Right cardiac atrium (tissue), 5 donors: Measurements from ENCODE around the gene TEKTIP1. TPM values are rescaled to one million over a fixed set of nuclear protein-coding genes. Genes with fewer than 3 reads are reported as not detected.
"Not testable (repeated sequence)": the region's sequence is repeated elsewhere in the genome, so short reads cannot be mapped to it uniquely, and the experiment has no call there.

Experiments used
- ATAC-seq, 2 donors: fragments of 200-7000 bp; cut with Tn5 transposase; one replicate each; pipeline versions ENCODE4 v1.8.0 to v1.9.1; 2020; ENCODE audit warnings: moderate library complexity in 2 of 2, mild to moderate bottlenecking in 1 of 2
- DNase-seq, 3 donors: peaks; one replicate each; pipeline ENCODE4 v3.0.0-alpha.2; 2020
- H3K27ac ChIP-seq: one replicate; pipeline ENCODE4 v1.5.1; 2013; ENCODE audit warnings: mild to moderate bottlenecking, low read length, control low read depth, moderate library complexity
- H3K27me3 ChIP-seq: one replicate; pipeline ENCODE4 v1.6.1; 2013; ENCODE audit not compliant: control insufficient read depth, insufficient read depth
- H3K4me1 ChIP-seq: one replicate; pipeline ENCODE4 v1.6.1; 2013; ENCODE audit warnings: low read length; ENCODE audit not compliant: control insufficient read depth, insufficient read depth
- H3K4me3 ChIP-seq: one replicate; pipeline ENCODE4 v1.5.1; 2013; ENCODE audit warnings: low read length, control low read depth
- H3K9me3 ChIP-seq: one replicate; pipeline ENCODE4 v1.6.1; 2013; ENCODE audit warnings: low read length; ENCODE audit not compliant: control insufficient read depth
- WGBS: extraction: QIAGEN DNeasy Blood & Tissue Kit; methylation state at CpG from one replicate; pipeline ENCODE4 v1.1.7; 2013; 5-methylcytosine and 5-hydroxymethylcytosine counted together
- intact Hi-C, 4 donors: fragments of 100-400 bp; cut with DNase I; formaldehyde crosslinking; loops; one replicate each; pipeline versions ENCODE4 v1.11.0 to v1.14.0; 2022 to 2023
- polyA plus RNA-seq: library from polyadenylated mRNA; stranded (reverse); fragments of 200-250 nt; gene quantifications from one replicate; pipeline ENCODE4 v1.2.3, GENCODE V29; 2013
- total RNA-seq, 4 donors: library from RNA; stranded (reverse); fragmentation: NEBNext Ultra II Directional; extraction: Animal tissue kit (Norgen Biotek cat#: 25700); gene quantifications; one replicate each; pipeline ENCODE4 v1.2.1, GENCODE V29; 2021
- donor health status: healthy with polysubstance abuse.
- donor health status: DM: no; HTN: yes; CAD: no.
- donor health status: DM: no; HTN: no; CAD: no.
- donor health status: DM: no; HTN: yes; CAD: no; lungs with severe emphysema.
- donor health status: DM: yes; HTN: yes; CAD: no.

The TEKTIP1 gene
- total and polyA plus RNA-seq, 5 donors = 0.20 to 1.2 (median 0.97) TPM; not detected in 2

DNA sequence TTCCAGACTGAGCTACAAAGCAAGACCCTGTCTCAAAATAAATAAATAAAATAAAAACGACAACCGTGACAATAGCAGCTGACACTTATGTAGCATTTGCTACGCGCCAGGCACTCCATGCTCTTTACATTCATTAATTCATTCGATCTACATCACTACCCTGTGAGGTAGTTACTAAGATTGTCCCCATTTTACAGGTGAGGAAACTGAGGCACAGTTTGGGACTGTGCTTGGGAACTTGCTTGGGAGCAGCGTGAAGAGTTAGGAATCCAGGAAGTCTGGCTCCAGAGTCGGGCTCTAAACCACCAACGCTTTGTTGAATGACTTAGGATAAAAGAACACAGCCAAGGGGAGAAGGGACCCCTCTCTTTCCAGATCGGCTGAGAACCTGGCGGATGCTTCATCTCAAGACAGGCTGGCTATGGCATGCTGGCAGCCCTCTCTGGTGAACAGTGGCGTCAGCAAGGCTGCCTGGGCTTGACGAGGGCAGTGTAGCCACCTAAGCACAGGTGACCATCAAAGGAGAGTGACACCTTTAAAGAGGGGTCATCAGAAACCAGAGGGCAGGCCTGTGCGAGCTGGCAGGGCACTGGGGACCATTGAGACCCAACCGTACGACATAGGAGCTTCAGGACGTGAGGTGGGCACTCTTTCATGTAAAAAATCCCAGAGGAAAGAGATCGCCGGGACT, 39.1 kb upstream of the TEKTIP1 start:
- intact Hi-C loops = no loop called here
- 24% methylated on average over 18 of the region's 18 CpGs for WGBS
- Histone ChIP-seq H3K9me3 (no peaks in the 10 kb centered on the region), H3K4me3 (peak overlapping the region; percentile 47), H3K4me1 (peaks cover 2% of the 10 kb centered on the region), H3K27ac (peak overlapping the region; percentile 22), H3K27me3 (no peaks in the 10 kb centered on the region)
- DNase-seq (no peak), ATAC-seq (peak in 1 of 2 donors; percentile 18)

DNA sequence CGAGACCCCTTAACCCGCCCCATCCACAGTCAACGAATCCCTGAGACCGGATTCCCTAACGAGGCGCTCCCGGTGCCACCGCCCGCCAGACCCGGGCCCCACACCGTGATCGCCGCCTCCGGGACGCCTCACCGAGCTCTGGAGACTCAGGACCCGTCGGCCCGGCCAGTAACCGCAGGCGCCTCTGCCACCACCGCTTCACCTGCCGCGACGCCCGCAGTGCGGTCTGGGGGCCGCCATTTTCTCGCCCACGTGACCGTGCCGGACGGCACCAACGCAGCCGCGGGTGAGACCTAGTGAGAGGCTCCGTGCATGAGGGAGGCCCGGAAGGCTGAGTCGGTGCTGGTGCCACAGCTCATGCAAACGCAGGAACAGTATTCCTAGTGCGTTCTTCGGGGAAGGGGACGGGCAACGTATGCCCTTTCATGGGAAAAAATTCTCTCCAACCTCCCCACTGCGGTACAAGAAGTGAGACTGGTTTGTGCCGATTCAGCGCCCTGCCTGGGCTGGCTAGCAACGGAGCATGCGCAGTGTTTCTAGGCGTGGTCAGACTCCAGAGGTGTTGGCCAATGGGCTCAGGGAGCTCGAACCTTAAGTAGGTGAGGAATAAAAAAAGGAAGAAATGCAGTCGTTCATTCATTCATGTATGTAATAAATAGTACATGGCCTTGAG, 38.4 kb upstream of the TEKTIP1 start, which contains the start of gene DOHH:
DOHH (minus strand) TSS at position 246 of the 673 bp plus-strand sequence. CDS start 3,860 bp downstream, outside the sequence.
- Histone ChIP-seq H3K9me3 (no peaks in the 10 kb centered on the region), H3K27me3 (no peaks in the 10 kb centered on the region), H3K4me3 (peak within 1 kb of the TSS; percentile 47), H3K4me1 (peaks cover 2% of the 10 kb centered on the region), H3K27ac (peak within 1 kb of the TSS; percentile 93)
- under 1% methylated on average over 52 of the region's 52 CpGs for WGBS
- DNase-seq = peak; percentile 94 to 98 (median 98)
- peak; percentile 93 to 94 for ATAC-seq
- intact Hi-C loops = no loop called here

DNA sequence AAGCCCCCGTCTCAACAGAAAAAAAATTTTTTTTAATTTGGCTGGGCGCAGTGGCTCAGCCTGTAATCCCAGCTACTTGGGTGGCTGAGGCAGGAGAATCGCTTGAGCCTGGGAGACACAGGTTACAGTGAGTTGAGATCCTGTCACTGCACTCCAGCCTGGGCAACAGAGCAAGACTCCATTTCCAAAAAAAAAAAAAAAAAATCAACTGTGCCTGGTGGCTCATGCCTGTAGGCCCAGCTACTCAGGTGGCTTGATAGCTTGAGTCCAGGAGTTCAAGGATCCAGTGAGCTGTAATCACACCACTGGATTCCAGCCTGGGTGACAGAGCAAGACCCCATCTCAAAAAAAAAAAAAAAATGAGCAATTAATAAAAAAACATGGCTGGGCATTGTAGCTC, 37.2 kb upstream of the TEKTIP1 start:
- Histone ChIP-seq H3K27ac (no peak overlapping the region), H3K4me1 (peaks cover 2% of the 10 kb centered on the region), H3K9me3 (no peaks in the 10 kb centered on the region), H3K4me3 (no peak overlapping the region), H3K27me3 (no peaks in the 10 kb centered on the region)
- DNase-seq = no peak
- intact Hi-C loops = no loop called here
- no peak for ATAC-seq
- 92% methylated on average over 3 of the region's 3 CpGs for WGBS

DNA sequence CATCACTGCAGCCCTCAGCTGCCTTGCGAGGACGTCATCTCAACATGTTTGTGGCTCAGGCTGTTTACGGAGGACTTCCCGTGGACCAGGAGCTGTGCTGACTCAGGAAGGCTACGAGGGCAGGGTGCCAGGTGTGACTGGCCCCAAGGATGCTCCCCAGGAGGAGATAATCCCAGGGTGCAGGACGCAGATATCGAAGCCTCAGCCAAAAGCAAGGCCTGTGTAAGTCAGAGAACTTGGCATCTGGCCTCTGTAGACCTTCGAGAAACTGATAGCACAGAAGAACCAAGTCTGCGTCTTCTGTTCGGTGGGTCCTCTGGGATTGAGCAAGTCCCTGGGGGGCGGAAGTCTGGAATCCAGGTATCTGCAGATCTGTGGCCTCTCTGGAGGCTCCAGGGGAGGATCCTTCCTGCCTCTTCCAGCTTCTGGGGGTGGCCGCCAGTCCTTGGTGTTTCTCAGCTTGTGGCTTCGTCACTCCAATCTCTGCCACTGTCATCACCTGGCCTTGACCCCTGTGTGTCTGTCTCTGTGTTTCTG, 35.9 kb upstream of the TEKTIP1 start:
- peaks cover 2% of the 10 kb centered on the region for H3K4me1 ChIP-seq
- no peak for DNase-seq
- no peak overlapping the region for H3K27ac ChIP-seq
- no peaks in the 10 kb centered on the region for H3K27me3 ChIP-seq
- H3K4me3 ChIP-seq = no peak overlapping the region
- WGBS = 69% methylated on average over 13 of the region's 13 CpGs
- intact Hi-C loops = no loop called here
- ATAC-seq = no peak
- no peaks in the 10 kb centered on the region for H3K9me3 ChIP-seq

DNA sequence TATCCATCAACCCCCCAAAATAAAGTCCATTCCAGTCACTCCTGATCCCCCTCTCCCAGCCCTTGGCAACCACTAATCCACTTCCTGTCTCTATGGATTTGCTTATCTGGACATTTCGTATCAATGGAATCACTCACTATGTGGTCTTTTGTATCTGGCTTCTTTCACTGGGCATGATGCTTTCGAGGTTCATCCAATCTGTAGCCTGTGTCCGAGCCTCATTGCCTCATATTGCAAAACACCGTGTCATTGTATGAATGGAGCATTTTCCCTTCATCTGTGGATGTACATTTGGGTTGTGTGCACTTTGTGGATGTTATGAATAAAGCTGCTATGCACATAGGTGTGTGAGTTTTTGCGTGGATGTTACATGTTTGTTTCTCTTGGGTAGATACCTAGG, 34.2 kb upstream of the TEKTIP1 start:
- ATAC-seq (no peak), DNase-seq (no peak)
- intact Hi-C loops = no loop called here
- Histone ChIP-seq H3K4me3 (no peak overlapping the region), H3K4me1 (peaks cover 1% of the 10 kb centered on the region), H3K9me3 (no peaks in the 10 kb centered on the region), H3K27ac (no peak overlapping the region), H3K27me3 (no peaks in the 10 kb centered on the region)
- WGBS = 71% methylated on average over 5 of the region's 5 CpGs

DNA sequence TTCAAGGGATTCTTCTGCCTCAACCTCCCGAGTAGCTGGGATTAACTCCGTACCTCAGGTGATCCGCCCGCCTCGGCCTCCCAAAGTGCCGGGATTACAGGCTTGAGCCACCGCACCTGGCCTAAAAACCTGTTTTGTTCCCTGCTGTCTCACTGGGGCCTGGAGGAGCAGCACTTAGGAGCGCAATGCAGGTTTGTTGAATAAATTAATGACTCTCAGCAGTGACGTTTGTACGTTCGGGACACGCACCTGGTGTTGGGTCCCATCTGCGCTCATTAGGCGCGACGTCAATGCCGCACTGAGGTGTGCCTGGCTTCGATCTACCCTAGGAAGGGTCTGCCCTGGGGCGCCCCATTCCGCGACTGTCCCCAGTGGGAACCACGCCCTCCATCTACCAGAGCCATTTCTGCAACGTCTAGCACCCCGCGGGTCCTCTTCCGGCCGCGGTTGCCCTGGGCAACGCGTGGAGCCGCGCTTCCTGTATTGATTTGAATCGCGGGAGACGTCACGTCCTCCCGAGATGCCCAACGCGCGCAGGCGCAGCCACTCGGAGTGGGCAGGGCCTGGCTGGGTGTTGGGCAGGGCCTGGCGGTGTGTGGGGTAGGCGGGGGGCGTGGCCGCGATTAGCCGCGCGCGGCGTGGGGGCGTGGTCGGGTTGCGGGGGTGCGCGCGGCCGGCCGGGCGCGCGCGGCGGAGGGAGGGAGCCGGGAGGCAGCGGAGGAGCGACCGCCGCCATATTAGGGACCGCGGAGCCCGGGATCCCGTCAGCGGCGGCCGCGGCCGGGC, 33.2 kb upstream of the TEKTIP1 start, which contains the start of gene FZR1:
FZR1 (plus strand) TSS at position 714 of the 786 bp plus-strand sequence. CDS start 16,679 bp downstream, outside the sequence.
- H3K4me1 ChIP-seq = no peaks in the 10 kb centered on the region
- H3K9me3 ChIP-seq = no peaks in the 10 kb centered on the region
- peak within 1 kb of the TSS; percentile 98 for H3K4me3 ChIP-seq
- H3K27me3 ChIP-seq = no peaks in the 10 kb centered on the region
- peak; percentile 99 to 100 (median 100) for DNase-seq
- ATAC-seq = peak; percentile 94 to 96
- H3K27ac ChIP-seq = peak within 1 kb of the TSS; percentile 57
- WGBS = 1% methylated on average over 79 of the region's 79 CpGs
- intact Hi-C loops = no loop called here

DNA sequence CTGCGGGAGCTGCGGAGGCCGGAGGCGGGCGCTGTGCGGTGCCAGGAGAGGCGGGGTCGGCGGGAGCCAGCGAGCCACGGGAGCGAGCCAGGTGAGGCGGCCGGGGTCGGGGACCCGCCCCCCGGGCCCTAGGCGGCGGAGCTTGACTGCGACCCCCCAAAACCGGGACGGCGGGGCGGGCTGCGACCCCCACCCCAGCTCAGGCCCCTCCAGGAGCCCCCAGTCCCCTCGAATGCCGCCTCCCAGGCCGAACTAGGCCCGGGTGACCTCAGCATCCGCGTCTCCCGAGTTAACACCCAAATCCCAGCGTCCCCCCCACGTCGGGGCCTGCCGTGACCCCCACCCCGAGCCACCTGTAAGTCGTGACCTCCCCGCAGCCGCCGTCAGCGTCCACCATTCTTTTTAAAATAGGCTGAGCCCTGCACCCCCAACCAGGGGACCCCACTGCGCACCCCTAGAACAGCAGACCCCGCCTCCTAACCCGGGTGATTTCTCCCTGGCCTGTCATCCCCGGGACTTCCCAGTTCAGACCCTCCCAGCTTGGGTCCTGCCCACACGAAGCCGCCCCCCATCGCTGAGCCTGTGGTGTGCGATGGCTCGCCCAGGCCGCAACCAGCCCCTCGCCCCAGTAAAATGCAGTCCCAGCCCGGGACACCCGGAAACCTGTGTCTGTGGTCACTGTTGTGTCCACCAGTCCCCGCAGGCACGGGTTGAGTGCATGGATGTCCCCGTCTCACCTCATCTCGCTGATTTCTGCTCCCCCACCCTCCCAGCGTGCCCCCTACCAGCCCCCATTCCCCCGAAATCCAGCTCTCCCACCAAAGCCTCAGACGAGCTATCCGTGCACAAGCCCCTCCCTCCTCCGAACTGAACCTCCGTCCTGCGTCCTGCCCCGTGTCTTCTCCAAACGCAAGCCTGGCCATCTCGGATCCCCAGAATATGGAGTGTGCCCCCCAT, 32.3 kb upstream of the TEKTIP1 start:
- Histone ChIP-seq H3K27me3 (no peaks in the 10 kb centered on the region), H3K27ac (peak overlapping the region; percentile 57), H3K4me3 (peak overlapping the region; percentile 98), H3K4me1 (no peaks in the 10 kb centered on the region), H3K9me3 (no peaks in the 10 kb centered on the region)
- peak in 1 of 3 donors; percentile 55 for DNase-seq
- intact Hi-C loops = no loop called here
- ATAC-seq = peak; percentile 3 to 4
- under 1% methylated on average over 61 of the region's 69 CpGs for WGBS

DNA sequence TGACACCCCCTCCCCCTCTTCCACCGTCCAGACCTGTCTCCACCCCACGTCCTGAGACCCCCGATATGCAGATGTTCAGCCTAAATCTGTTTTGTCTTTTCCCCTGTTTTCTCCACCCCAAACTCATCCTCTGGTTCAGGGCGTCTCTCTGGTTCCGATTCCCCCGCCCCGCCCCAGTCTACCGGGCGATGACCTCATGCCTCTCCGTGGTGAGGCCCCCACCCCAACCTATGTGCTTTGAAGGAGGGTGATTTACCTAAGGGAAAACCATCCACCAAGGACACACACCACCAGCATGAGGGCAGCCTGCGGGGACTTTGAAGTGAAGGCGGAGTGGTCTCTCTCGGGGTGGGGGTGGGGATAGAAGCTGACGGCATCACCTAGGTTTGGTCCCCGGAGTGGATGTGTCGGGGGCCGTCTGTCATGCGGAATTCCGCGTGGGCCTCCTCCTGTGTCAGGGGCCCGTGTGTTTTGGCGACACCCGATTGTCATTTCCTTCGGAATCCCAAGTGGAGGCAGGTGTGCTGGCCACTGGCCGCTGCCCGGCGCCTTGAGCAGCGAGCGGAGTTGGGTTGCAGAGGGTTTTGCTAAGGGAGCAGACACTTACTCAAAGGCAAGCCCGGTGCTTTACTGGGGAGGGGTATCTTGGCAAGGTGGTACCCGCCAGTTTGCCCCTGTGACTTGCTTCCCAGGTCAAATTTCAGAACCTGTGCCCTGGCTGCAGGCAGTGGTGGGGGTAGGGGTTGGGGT, 31.4 kb upstream of the TEKTIP1 start:
- H3K27me3 ChIP-seq = no peaks in the 10 kb centered on the region
- no peaks in the 10 kb centered on the region for H3K9me3 ChIP-seq
- H3K4me1 ChIP-seq = no peaks in the 10 kb centered on the region
- WGBS = 29% methylated on average over 31 of the region's 31 CpGs
- DNase-seq (no peak), ATAC-seq (peak in 1 of 2 donors; percentile 2)
- intact Hi-C loops = no loop called here
- peak overlapping the region; percentile 98 for H3K4me3 ChIP-seq
- H3K27ac ChIP-seq = no peak overlapping the region

DNA sequence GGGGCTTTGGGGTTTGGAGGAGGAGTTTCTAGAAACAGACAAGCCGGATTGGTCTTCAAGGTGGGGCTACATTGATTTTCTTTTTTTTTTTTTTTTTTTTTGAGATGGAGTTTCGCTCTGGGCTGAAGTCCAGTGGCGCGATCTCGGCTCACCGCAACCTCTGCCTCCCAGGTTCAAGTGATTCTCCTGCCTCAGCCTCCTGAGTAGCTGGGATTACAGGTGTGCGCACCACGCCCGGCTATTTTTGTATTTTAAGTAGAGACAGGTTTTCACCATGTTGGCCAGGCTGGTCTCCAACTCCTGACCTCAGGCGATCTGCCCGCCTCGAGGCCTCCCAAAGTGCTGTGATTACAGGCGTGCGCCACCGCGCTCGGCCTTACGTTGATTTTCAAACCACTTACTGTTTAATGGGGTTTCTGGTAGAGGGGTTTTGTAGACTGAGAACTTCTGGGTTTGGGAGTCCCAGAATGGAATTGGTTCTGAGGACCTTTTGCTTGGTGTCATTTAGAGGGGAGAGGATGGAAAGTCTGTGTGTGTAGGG, 30.8 kb upstream of the TEKTIP1 start:
- intact Hi-C loops, H3K4me3 ChIP-seq, H3K27me3 ChIP-seq, DNase-seq, H3K9me3 ChIP-seq, H3K4me1 ChIP-seq, ATAC-seq, H3K27ac ChIP-seq: not testable (repeated sequence)
- 95% methylated on average over 18 of the region's 18 CpGs for WGBS
